GM19468 (cell line): ENCODE measurements around the gene SOX1.

Experiments
- ATAC-seq: cut with Tn5 transposase; IDR thresholded peaks from one replicate; pipeline ENCODE4 v1.9.1; 2021; ENCODE audit warnings: mild to moderate bottlenecking, moderate library complexity, moderate number of reproducible peaks; ENCODE audit not compliant: unreplicated experiment; ENCODE audit errors: extremely low read depth

The SOX1 gene

DNA sequence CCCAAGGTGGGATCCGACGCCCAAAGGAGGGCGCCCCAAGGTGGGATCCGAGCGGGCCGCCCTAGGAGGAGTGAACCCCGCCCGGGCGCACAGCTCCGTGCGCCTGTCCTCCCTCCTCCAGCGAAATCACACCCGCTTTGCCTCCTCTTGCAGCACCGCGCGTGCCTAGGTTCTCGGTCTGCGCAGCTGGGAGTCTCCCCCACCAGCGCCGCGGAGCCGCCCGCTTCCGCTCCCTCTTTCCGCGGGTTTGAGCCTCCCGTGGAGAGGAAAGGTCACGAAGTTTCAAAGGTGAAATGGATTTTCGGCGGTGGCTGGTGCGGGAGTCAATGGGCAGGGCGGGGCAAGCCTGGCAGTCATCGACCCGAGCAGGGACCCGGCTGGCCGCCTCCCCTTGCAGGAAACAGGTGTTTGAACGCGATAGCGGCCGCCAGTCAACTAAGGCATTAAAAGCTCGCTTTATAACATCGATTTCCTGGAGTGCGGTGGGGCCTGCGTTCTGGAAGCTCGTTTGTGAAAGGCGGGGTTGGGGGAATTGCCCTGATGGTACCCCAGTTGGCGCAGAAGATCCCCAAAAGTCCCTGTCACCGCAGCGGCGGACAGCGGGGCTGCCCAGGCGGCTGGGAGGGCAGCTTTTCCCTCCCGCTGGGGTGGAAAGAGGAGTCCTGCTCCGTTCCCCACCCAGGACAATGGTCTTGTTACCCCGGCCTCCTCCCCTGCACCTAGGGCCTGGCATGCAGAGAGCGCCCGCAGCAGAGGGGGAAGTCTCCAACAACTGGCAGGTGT lies 9.0 kb upstream of the SOX1 start:
- no peak for ATAC-seq

DNA sequence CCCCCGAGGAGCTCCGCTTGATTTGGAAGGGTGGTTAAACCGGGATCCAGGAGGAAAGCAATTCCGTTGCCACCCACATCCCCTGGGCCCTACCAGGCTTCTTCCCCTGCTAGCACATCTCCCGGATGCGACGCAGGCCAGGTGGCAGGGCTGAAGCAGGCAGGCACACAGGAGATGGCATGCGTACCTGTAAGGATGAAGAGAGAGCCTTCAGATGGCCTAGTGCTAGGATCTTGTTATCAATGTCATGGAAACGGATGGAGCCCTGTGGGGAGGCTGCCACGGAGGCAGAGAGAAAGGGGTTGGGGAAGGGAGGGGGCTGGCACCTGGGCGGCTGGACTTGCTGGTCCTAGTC lies 8.5 kb upstream of the SOX1 start:
- ATAC-seq: no peak

DNA sequence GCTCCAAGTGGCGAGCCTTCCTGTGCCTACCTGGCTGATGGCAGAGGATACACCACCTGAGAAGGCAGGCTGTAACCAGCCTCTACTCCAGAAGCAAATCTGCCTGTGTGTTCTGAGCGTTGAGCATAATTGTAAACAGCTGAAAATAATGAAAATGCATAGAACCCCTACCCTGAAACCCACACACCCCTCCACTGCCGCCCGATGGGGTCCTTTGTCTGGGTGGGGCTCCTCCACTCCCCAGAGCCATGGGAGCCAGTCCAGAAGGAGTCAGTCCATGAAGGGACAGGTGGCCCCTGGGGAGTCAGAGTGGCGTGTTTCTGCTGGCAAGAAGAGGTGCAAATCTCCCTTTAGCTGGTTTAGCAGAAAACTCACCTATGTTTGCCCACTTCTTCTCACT lies 8.0 kb upstream of the SOX1 start:
- no peak for ATAC-seq

DNA sequence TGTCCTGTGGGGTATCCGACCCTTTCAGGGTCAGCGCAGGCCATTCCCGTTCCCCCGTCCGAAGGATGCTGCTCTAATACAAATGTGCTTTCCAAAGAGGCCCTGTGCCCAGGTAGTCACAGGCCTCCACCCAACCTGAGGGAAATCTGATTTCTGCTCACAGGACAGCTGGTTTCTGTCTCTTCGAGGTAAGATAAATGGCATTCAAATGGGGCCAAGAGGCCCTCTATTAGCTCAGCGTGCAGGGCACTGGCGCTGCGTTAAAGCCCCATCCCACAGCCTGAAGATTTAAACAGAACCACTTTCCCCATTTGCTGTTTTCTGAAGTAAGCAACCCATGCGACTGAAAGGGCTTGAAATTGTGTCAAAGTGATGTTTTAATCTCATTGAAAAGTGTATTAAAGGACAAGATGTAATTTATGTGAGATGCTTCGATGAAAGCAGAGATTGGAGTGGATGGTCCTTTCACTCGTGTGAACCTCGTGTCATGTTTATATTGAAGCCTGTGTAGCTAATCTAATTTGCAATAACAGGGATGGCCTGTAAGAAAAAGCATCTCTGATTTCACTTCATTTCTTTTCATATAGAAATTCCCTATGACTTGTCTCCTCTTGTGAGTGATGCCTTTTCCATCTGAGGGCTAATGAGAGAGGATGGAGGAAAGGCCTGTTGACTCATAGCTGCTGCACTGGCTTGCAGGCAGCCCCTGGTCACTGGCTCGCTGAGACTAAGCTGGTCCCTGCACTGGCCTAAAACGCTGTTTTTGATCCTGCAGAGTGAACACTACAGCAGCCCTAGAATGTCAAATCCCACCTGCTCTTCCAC lies 7.3 kb upstream of the SOX1 start:
- ATAC-seq: no peak

GRCh38 chr13:112060282-112060830 lies 6.6 kb upstream of the SOX1 start:
- ATAC-seq: no peak

GRCh38 chr13:112060899-112061366 lies 6.0 kb upstream of the SOX1 start:
- ATAC-seq: no peak

DNA sequence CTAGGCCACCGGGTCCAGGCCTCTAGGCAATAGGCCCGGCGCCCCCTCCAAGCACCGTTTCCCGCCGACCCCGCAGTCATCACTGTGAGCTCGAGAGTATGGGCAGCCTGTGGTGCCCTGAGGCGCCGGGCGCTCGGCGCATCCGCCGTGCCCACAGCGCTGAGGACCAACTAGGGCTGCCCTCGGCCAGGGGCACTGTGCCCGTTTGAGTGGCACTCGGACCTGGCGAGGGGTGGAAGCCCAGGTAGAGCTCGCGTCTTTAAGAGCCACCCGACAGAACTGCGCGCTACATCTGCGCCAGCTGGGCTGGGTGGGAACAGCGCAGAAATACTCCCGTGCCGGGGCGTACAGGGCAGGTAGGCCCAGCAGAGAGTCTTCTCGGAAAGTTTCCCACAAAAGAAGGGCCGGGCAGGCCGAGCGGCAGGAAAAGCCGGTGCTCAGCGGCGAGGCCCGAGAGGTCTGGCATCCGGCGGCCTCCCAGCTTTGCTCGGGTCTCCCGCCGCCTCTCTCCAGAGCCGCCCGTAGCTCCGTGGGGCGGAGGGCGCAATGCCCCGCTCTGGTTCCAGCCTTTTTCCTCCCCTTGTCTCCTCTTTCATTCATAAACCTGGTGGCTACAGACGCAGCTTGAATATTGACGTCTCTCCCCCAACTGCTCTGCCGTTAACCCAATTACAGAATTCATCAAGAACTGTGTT lies 5.4 kb upstream of the SOX1 start:
- no peak for ATAC-seq

GRCh38 chr13:112062072-112062567 lies 4.8 kb upstream of the SOX1 start:
- ATAC-seq: no peak

DNA sequence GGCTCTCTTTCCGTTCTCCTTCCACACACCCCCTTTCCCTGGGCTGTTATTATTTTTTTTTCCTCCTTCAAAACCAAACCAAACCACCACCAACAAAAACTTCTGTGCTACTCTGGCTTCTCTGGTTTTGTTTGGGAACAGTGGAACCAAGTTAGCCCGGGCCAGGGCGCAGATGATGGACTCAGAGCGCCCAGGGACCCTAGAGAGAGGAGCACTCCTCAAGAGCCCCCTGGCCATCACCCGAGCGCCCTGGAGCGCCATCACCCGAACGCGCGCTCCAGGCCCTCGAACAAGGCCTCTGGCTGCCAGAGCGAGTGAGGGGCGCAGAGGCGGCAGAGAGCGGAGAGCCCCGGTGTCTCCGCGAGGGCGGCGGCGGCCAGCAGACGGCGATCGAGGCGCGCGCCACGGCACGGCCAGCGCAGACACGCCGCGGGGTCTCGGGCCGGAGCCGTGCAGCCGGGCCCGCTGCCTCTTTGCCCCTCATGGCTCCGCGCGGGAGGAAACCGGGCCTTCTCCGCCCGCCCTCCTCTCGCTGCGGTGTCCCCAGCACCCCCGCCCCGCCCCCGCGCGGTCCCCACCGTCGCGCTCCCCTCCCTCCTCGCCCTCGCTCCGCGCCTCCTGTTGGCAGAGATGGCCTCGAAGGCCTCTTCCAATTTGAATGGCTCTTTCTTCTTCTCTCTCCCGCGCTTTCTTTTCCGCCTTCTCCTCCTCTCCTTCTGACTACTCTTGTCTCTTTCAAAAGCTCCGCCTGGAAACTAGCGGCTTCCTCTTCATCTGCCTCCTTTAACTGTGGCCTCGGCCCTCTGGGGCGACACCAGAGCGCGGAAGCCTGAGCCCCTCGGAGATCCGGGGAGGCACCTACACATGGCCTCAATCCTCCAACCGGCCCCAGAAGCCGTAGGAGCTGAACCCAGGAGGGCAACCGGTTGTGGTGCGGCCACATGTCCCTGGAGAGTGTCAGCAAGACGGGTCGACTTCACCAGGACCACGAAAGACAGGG lies 4.1 kb upstream of the SOX1 start:
- ATAC-seq: no peak

GRCh38 chr13:112063807-112064206 lies 3.1 kb upstream of the SOX1 start:
- ATAC-seq: no peak

DNA sequence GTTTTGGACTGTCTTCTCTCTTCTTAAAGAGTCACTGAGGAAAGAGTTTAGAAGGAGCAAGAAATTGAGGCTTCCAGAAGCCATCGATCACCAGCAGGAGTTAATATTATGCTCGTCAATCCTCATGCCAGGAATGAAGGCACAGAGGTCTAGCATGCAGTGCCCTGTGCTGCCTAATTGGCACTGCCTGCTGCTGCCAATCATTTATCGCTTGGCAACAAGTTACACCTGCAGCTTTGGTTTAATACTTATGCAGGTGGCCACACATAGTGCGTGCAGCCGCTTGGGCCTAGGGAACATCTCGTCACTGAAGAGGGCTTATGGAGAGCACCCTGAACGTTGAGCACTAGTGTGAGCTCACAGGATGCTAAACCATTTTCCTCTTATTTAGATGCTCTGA lies 2.7 kb upstream of the SOX1 start:
- ATAC-seq: no peak

GRCh38 chr13:112065521-112065866 lies 1.5 kb upstream of the SOX1 start:
- ATAC-seq: no peak

DNA sequence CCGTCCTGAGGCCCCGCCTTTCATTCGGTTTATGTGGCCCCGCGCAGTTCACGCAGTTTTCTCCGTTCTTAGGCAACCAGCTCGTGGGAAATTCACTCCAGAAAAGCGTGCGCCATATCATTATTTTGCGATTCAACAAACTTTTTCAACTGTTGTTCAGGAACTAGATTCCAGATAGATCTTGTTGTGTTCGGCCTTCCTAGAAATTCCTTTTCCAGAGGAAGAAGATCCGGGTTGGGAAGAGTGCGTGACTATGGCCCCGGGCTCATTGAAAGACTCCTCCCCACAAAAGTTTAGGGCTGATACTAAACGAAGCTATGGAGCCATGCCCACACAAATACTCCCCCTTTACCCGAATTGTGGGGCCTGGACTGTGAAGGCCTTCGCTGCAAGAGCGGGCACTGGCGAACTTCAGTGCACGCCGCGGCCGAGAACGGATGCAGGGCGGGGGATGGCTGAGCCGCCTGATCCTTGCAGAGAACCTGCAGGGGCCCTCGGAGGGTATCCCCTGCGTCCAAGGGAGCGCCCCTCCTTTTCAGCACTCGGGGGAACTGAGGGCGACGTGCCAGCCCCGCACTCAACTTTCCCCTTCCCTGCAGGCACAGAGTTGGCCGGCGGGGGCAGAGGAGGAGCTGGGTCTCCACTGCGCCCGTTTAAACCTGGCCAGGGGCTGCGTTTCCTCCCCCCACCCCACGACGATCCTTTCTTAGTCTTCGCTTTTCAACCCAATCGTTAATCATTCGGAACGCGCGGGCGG lies 904 bp upstream of the SOX1 start:
- ATAC-seq: no peak

DNA sequence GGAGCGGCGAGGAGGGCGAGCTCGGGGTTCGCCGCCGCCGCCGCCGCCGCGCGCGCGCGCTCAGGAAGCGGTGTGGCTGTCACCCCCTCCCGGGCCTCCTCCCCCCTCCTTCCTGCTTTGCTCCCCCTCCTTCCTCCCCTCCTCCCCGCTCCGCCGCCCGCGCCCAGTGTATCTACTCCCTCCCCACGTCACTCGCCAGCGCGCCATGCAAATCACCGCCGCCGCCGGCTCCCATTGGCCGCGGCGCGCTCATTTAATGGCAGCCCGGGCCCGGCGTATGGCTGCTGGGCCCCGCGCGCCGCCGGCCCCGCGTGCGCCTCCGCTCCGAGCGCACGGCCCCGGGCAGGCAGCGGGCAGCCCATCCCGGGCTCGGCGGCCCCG lies 335 bp upstream of the SOX1 start:
- ATAC-seq: no peak

GRCh38 chr13:112067871-112068539 lies 1.1 kb downstream of the SOX1 start:
- ATAC-seq: no peak

DNA sequence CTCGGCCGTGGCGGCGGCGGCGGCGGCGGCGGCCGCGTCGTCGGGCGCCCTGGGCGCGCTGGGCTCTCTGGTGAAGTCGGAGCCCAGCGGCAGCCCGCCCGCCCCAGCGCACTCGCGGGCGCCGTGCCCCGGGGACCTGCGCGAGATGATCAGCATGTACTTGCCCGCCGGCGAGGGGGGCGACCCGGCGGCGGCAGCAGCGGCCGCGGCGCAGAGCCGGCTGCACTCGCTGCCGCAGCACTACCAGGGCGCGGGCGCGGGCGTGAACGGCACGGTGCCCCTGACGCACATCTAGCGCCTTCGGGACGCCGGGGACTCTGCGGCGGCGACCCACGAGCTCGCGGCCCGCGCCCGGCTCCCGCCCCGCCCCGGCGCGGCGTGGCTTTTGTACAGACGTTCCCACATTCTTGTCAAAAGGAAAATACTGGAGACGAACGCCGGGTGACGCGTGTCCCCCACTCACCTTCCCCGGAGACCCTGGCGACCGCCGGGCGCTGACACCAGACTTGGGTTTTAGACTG lies 1.7 kb downstream of the SOX1 start:
- no peak for ATAC-seq

- no peak for ATAC-seq
Observed at GRCh38 chr13:112069061-112069844, 2.3 kb downstream of the SOX1 start.
